ES-I3 (cell line): Measurements from ENCODE around the gene CAMK1.

Source experiments
- H3K36me3 ChIP-seq: 2 replicates; pipeline ENCODE4 v1.6.1; 2013; ENCODE audit warnings: mild to moderate bottlenecking, low read length, control low read depth, moderate library complexity; ENCODE audit not compliant: insufficient read depth
- H3K4me1 ChIP-seq: 2 replicates; pipeline ENCODE4 v1.6.1; 2013; ENCODE audit warnings: mild to moderate bottlenecking, control low read depth, low read length; ENCODE audit not compliant: insufficient read depth
- H3K9ac ChIP-seq: 2 replicates; pipeline ENCODE4 v1.6.1; 2013; ENCODE audit warnings: low read depth, mild to moderate bottlenecking, low read length, moderate library complexity
- H3K9me3 ChIP-seq: 2 replicates; pipeline ENCODE4 v1.6.1; 2013; ENCODE audit warnings: mild to moderate bottlenecking, low read length, moderate library complexity; ENCODE audit not compliant: control insufficient read depth, insufficient read depth

The CAMK1 gene

GRCh38 chr3:9710174-9710739, 59.5 kb downstream of the CAMK1 start:
- Histone ChIP-seq H3K36me3 (no peaks in the 10 kb centered on the region), H3K9me3 (no peaks in the 10 kb centered on the region), H3K4me1 (no peaks in the 10 kb centered on the region), H3K9ac (no peak overlapping the region)
